Tibial artery (tissue), 4 donors: Measurements from ENCODE around the gene GABBR1.

Experiments used
- DNase-seq, 2 donors: peaks; one replicate each; pipeline ENCODE4 v3.0.0-alpha.2; 2019
- H3K27ac ChIP-seq, 2 donors: fragments of 200-600 bp; sonication (generic) in 1 of 2; 1 replicate in 1 of 2; 2 replicates in 1 of 2; pipeline ENCODE4 v1.5.1; 2018 to 2019; ENCODE audit warnings: mild to moderate bottlenecking in 1 of 2
- H3K27me3 ChIP-seq, 2 donors: fragments of 200-600 bp; sonication (generic) in 1 of 2; one replicate each; pipeline versions ENCODE4 v1.5.1 to v1.6.0; 2016 to 2019
- H3K36me3 ChIP-seq, 3 donors: fragments of 200-600 bp; sonication (generic) in 2 of 3; one replicate each; pipeline ENCODE4 v1.5.1; 2016 to 2019; ENCODE audit warnings: mild to moderate bottlenecking in 2 of 3
- H3K4me1 ChIP-seq, 4 donors: fragments of 200-600 bp; sonication (generic) in 2 of 4; 1 replicate in 3 of 4; 2 replicates in 1 of 4; pipeline ENCODE4 v1.5.1; 2016 to 2019
- H3K4me3 ChIP-seq, 2 donors: fragments of 200-600 bp; sonication (generic) in 1 of 2; 1 replicate in 1 of 2; 2 replicates in 1 of 2; pipeline ENCODE4 v1.5.1; 2018 to 2019; ENCODE audit warnings: mild to moderate bottlenecking in 2 of 2
- H3K9me3 ChIP-seq, 3 donors: fragments of 200-600 bp; sonication (generic) in 1 of 3; one replicate each; pipeline ENCODE4 v1.5.1; 2016 to 2019
- intact Hi-C: fragments of 100-400 bp; cut with DNase I; formaldehyde crosslinking; loops from one replicate; pipeline ENCODE4 v1.15.0; 2023; ENCODE audit warnings: low total_unique reads
- TF ChIP-seq, protein P1 (sequence below), 2 experiments: fragments of 200-600 bp in 1 of 2; fragments of 450-650 bp in 1 of 2; IDR thresholded peaks; one replicate each; pipeline ENCODE4 v1.5.1; 2017 to 2019; ENCODE audit warnings: antibody characterized with exemption in 2 of 2, mild to moderate bottlenecking in 1 of 2, moderate library complexity in 1 of 2

GABBR1 gene

DNA sequence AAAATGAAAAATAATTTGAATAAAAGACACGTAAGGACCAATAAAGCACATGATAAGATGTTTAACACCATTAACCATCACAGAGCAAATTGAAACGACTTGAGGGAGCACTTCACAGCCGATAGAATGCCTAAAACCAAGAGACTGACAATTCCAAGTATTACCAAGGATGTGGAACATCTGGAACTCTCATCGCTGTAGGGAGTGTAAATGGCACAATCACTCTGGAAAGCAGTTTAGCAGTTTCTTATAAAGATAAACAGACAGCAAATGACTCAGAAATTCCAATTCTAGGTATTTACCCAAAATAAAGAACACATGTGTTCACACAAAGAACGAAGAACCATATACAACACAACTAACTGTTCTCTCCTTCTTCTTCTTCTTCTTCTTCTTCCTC, 65.0 kb downstream of the GABBR1 start:
- TF ChIP-seq, protein P1, sequence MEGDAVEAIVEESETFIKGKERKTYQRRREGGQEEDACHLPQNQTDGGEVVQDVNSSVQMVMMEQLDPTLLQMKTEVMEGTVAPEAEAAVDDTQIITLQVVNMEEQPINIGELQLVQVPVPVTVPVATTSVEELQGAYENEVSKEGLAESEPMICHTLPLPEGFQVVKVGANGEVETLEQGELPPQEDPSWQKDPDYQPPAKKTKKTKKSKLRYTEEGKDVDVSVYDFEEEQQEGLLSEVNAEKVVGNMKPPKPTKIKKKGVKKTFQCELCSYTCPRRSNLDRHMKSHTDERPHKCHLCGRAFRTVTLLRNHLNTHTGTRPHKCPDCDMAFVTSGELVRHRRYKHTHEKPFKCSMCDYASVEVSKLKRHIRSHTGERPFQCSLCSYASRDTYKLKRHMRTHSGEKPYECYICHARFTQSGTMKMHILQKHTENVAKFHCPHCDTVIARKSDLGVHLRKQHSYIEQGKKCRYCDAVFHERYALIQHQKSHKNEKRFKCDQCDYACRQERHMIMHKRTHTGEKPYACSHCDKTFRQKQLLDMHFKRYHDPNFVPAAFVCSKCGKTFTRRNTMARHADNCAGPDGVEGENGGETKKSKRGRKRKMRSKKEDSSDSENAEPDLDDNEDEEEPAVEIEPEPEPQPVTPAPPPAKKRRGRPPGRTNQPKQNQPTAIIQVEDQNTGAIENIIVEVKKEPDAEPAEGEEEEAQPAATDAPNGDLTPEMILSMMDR (IDR thresholded peaks at IDR 0.05), result no peak
- Histone ChIP-seq H3K27ac (no peak overlapping the region), H3K27me3 (peaks cover 0 to 14% of the 10 kb centered on the region in 2 donors), H3K4me3 (no peak overlapping the region), H3K36me3 (no peaks in the 10 kb centered on the region), H3K4me1 (no peaks in the 10 kb centered on the region), H3K9me3 (no peaks in the 10 kb centered on the region)
- DNase-seq, result no peak
- intact Hi-C loops, result no loop called here

DNA sequence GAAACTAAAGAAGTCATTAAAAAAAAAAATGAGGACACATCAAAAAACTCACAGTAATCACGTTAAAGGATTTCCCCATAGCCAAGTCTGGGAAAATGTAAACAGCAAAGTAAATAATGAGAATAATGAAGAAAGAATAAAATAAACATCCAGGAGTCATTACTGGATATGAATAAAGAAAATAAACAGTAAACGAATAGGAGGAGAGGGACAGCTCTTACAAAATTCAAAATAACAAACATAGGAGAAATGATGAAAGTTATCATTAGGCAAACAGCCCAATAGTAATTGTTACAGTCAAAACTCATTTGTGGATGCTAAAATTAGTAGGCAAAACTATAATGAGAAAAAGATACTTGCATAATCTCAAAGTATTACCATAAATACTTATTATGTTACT, 65.4 kb downstream of the GABBR1 start:
- no peak for DNase-seq
- intact Hi-C loops, result no loop called here
- TF ChIP-seq, protein P1 (IDR thresholded peaks at IDR 0.05), result no peak
- H3K27me3 ChIP-seq, result peaks cover 0 to 15% of the 10 kb centered on the region in 2 donors
- H3K9me3 ChIP-seq, result no peaks in the 10 kb centered on the region
- no peaks in the 10 kb centered on the region for H3K36me3 ChIP-seq
- H3K4me1 ChIP-seq, result no peaks in the 10 kb centered on the region
- H3K4me3 ChIP-seq, result no peak overlapping the region
- no peak overlapping the region for H3K27ac ChIP-seq

DNA sequence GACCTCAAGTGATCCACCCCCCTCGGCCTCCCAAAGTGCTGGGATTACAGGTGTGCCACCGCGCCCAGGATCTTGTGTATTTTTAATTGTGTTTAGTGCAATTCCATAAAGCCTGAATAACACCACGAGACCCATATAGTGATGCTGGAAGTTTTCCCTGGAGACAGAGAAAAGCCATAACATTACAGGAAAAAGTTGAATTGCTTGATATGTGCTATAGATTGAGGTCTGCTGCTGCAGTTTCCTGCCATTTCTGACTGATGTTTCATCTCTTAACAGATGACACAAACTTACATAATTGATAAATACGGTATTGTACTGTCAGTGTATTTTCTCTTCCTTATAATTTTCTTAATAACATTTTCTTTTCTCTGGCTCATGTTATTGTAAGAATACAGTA, 66.1 kb downstream of the GABBR1 start:
- DNase-seq, result no peak
- no peaks in the 10 kb centered on the region for H3K36me3 ChIP-seq
- H3K4me3 ChIP-seq, result no peak overlapping the region
- TF ChIP-seq, protein P1 (IDR thresholded peaks at IDR 0.05), result no peak
- H3K4me1 ChIP-seq, result no peaks in the 10 kb centered on the region
- intact Hi-C loops, result no loop called here
- peaks cover 0 to 16% of the 10 kb centered on the region in 2 donors for H3K27me3 ChIP-seq
- H3K9me3 ChIP-seq, result no peaks in the 10 kb centered on the region
- H3K27ac ChIP-seq, result no peak overlapping the region

DNA sequence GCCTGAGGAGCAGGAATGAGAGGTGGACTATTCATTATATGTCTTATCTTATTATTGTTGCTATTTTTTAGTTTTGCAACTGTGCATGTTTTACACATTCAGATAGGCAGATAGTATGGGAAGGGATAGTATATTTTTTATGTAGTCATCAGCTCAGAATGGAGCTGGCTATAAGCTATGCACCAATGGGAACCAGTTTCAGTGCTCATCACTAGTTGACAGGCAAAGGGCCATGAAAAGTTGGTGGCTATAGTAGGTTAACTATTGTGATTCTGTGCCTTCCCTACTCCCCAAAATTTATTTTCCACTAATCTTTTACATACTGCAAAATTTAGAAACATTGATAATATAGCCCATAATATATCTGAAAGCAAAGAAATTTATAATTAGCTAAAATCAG, 68.1 kb downstream of the GABBR1 start:
- intact Hi-C loops, result no loop called here
- Histone ChIP-seq H3K27me3 (peaks cover 0 to 11% of the 10 kb centered on the region in 2 donors), H3K27ac (no peak overlapping the region), H3K36me3 (no peaks in the 10 kb centered on the region), H3K4me3 (no peak overlapping the region), H3K4me1 (no peaks in the 10 kb centered on the region), H3K9me3 (no peaks in the 10 kb centered on the region)
- TF ChIP-seq, protein P1 (IDR thresholded peaks at IDR 0.05), result no peak
- no peak for DNase-seq

DNA sequence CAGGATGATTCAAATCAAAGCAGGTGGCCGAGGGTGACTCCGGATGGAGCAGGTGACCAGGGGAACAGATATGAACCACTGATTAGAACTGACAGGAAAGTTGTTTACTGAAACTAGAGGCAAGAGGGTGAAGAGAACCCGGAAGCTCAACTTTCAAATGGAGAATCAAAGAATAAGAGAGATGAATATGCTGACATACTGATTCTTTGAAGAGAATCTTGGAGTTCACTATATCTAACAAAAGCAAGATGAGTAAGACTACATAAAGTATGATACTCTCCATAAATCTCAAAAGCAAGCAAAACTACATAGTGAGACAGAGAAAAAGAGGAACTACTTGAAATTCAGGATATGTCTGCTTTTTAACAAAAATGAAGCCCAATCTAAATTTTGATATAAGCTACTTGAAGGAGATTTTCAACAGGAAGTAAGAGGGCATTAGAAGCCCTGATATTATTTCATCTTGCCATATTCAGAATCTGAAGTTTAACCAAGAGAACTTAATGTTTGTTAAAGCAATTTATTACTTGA, 69.5 kb downstream of the GABBR1 start:
- no peaks in the 10 kb centered on the region for H3K4me1 ChIP-seq
- H3K9me3 ChIP-seq, result no peaks in the 10 kb centered on the region
- no peak overlapping the region for H3K27ac ChIP-seq
- TF ChIP-seq, protein P1 (IDR thresholded peaks at IDR 0.05), result no peak
- intact Hi-C loops, result no loop called here
- no peak for DNase-seq
- H3K36me3 ChIP-seq, result no peaks in the 10 kb centered on the region
- no peak overlapping the region for H3K4me3 ChIP-seq
- peaks cover 0 to 16% of the 10 kb centered on the region in 2 donors for H3K27me3 ChIP-seq
